ENCODE measurements around the gene ST6GALNAC6.

Gene ST6GALNAC6

DNA sequence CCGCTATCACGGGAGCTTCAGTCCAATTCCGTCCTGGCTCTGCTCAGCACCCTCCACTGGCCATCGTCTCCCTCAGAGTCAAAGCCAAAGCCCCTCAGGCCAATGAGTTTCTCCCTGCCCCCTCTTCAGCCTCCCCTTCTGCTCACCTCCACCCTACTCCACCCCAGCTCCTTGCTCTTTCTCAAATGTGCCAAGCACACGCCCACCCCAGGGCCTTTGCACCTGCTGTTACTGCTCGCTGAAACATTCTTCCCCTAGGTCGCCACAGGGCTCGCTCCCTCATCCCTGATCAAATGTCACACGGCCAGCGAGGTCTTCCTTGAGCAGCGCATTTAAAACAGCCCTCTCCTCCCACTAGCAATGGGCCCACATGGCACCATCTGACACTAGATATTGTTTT, 38.6 kb downstream of the ST6GALNAC6 start:
- Mint-ChIP-seq H3K4me3 (no peak overlapping the region), H3K27ac (no peak overlapping the region), H3K36me3 (ENCODE audit: low read depth) (peaks cover 1% of the 10 kb centered on the region), H3K27me3 (ENCODE audit: low read depth) (no peaks in the 10 kb centered on the region), H3K4me1 (ENCODE audit: low read depth) (peaks cover 30% of the 10 kb centered on the region), H3K9me3 (no peaks in the 10 kb centered on the region)
- DNase-seq (ENCODE audit: low spot score): no peak

- DNase-seq (ENCODE audit: low spot score): no peak
- Mint-ChIP-seq H3K27ac (no peak overlapping the region), H3K36me3 (ENCODE audit: low read depth) (no peaks in the 10 kb centered on the region), H3K4me1 (ENCODE audit: low read depth) (peaks cover 25% of the 10 kb centered on the region), H3K27me3 (ENCODE audit: low read depth) (no peaks in the 10 kb centered on the region), H3K4me3 (no peak overlapping the region), H3K9me3 (no peaks in the 10 kb centered on the region)
Measured at GRCh38 chr9:127860260-127860659, 39.1 kb downstream of the ST6GALNAC6 start.

DNA sequence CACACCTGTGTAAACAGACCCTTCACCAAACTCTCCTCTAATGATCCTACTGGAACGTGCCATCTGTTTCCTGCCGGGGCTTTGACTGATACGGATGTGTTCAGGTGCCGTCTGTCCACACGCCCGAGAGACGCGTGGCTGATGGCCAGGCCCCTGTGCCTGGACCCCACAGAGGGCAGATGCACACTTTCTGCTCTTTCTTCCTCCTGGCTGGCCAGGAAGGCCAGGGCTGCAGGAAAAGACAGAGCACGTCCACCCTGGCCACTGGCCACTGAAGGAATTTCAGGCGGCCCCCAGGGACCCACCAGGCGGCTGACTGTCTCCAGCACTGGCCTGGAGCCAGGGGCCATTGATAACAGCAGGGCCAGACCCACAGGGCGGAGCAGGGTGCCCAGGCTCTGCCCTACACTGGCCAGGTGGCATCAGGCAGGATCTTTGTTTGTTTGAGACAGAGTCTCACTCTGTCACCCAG, 41.3 kb downstream of the ST6GALNAC6 start:
- no peaks in the 10 kb centered on the region for H3K36me3 Mint-ChIP-seq (ENCODE audit: low read depth)
- H3K9me3 Mint-ChIP-seq: no peaks in the 10 kb centered on the region
- H3K27me3 Mint-ChIP-seq (ENCODE audit: low read depth): no peaks in the 10 kb centered on the region
- no peak for DNase-seq (ENCODE audit: low spot score)
- peaks cover 23% of the 10 kb centered on the region for H3K4me1 Mint-ChIP-seq (ENCODE audit: low read depth)
- H3K27ac Mint-ChIP-seq: no peak overlapping the region
- no peak overlapping the region for H3K4me3 Mint-ChIP-seq

DNA sequence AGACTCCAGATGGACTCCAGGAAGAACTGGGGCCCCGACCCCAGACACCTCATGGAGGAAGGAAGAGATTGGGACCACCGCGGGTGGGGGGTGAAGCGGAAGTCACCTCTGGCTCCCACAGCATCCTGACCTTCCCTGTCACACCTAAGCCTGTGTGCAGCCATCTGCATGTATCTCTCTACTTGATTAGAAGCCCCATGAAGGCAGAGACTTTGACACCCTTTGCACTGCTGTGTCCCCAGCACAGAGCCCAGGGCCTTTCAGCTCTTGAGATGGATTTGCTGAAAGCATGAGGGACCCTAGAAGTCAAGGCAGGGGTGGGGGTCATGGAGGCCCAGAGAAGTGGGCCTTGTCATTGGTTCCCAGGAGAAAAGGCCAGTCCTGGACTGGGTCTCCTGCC, 42.1 kb downstream of the ST6GALNAC6 start:
- H3K36me3 Mint-ChIP-seq (ENCODE audit: low read depth): peaks cover 5% of the 10 kb centered on the region
- no peak for DNase-seq (ENCODE audit: low spot score)
- peaks cover under 1% of the 10 kb centered on the region for H3K9me3 Mint-ChIP-seq
- no peaks in the 10 kb centered on the region for H3K27me3 Mint-ChIP-seq (ENCODE audit: low read depth)
- peaks cover 22% of the 10 kb centered on the region for H3K4me1 Mint-ChIP-seq (ENCODE audit: low read depth)
- H3K4me3 Mint-ChIP-seq: no peak overlapping the region
- no peak overlapping the region for H3K27ac Mint-ChIP-seq

DNA sequence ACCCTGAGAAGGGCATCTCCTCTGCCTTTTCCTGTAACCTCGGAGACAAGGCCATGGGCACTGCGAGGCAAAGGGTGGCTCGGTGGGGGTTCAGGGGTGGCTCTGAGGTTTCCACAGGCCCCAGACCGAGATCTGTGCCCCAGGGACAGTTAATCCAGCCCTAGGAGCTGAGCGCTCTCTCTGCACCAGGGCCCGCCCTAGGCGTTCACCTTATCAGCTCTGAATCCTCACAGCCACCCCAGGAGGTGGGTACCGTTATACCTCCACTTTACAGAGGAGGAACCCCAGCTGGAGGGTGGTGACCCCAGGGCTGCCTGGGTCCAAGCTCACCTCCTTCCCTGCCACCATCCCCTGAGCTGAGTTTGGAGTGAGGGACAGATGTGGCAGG, 42.7 kb downstream of the ST6GALNAC6 start:
- no peak for DNase-seq (ENCODE audit: low spot score)
- peaks cover 9% of the 10 kb centered on the region for H3K36me3 Mint-ChIP-seq (ENCODE audit: low read depth)
- peaks cover 2% of the 10 kb centered on the region for H3K9me3 Mint-ChIP-seq
- H3K4me1 Mint-ChIP-seq (ENCODE audit: low read depth): peaks cover 23% of the 10 kb centered on the region
- no peak overlapping the region for H3K4me3 Mint-ChIP-seq
- no peaks in the 10 kb centered on the region for H3K27me3 Mint-ChIP-seq (ENCODE audit: low read depth)
- H3K27ac Mint-ChIP-seq: no peak overlapping the region

DNA sequence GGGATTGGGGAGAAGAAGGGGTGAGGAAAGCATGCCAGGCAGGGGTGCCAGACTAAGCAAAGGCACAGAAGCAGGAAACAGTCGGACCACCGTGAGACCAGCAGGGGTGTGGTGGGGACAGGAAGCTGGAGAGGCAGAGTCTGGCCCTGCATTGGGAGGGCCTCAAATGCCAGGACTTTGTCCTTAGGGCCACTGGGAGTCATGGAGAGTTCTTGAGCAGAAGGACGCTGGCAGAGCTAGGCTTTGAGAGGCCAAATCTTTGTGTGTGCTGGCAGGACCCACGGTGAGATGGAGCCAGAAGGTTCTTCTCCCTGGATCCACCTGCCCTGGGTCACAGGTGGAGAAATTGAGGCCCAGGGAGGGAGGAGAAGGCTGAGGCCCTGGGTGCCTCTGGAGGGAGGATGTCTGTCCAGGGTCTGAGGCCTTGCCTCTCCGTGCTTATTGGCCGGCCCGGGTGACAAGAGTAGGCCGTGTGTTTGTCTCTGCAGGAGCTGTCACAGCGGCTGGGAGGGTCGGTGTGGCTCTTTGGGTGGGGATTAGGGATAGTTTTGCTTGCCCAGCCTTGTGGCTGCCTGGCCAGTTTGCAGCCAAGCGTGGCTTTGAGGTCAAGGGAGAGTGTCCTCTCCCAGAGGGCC, 43.2 kb downstream of the ST6GALNAC6 start:
- Mint-ChIP-seq H3K4me3 (no peak overlapping the region), H3K9me3 (peaks cover 2% of the 10 kb centered on the region), H3K27me3 (ENCODE audit: low read depth) (no peaks in the 10 kb centered on the region), H3K27ac (peak overlapping the region; percentile 55), H3K4me1 (ENCODE audit: low read depth) (peaks cover 19% of the 10 kb centered on the region), H3K36me3 (ENCODE audit: low read depth) (peaks cover 12% of the 10 kb centered on the region)
- no peak for DNase-seq (ENCODE audit: low spot score)

GRCh38 chr9:127855522-127855921, 43.9 kb downstream of the ST6GALNAC6 start:
- Mint-ChIP-seq H3K36me3 (ENCODE audit: low read depth) (peaks cover 19% of the 10 kb centered on the region), H3K9me3 (peaks cover 6% of the 10 kb centered on the region), H3K27me3 (ENCODE audit: low read depth) (no peaks in the 10 kb centered on the region), H3K4me3 (peak overlapping the region; percentile 43), H3K27ac (peak overlapping the region; percentile 55), H3K4me1 (ENCODE audit: low read depth) (peaks cover 17% of the 10 kb centered on the region)
- no peak for DNase-seq (ENCODE audit: low spot score)

DNA sequence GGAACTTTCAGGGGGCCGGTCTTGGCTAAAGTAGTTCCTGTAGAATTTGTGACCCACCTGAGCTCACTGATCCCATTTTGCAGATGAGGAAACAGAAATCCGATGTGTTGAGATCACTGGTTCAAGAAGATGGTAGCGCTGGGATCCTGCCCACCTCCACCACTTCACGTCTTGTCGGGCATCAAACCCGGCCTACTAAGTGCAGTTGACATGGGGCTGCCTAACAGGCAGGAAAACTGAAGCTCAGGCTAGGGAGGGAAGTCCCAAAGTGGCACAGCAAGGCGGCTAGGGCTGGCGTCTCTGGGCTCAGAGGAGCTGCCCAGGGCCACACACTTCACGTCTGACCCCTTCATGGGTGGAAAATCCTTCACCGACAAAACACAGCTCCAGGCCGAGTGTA, 44.4 kb downstream of the ST6GALNAC6 start:
- Mint-ChIP-seq H3K36me3 (ENCODE audit: low read depth) (peaks cover 22% of the 10 kb centered on the region), H3K9me3 (peaks cover 9% of the 10 kb centered on the region), H3K27me3 (ENCODE audit: low read depth) (no peaks in the 10 kb centered on the region), H3K27ac (no peak overlapping the region), H3K4me1 (ENCODE audit: low read depth) (peaks cover 17% of the 10 kb centered on the region), H3K4me3 (peak overlapping the region; percentile 42)
- no peak for DNase-seq (ENCODE audit: low spot score)

DNA sequence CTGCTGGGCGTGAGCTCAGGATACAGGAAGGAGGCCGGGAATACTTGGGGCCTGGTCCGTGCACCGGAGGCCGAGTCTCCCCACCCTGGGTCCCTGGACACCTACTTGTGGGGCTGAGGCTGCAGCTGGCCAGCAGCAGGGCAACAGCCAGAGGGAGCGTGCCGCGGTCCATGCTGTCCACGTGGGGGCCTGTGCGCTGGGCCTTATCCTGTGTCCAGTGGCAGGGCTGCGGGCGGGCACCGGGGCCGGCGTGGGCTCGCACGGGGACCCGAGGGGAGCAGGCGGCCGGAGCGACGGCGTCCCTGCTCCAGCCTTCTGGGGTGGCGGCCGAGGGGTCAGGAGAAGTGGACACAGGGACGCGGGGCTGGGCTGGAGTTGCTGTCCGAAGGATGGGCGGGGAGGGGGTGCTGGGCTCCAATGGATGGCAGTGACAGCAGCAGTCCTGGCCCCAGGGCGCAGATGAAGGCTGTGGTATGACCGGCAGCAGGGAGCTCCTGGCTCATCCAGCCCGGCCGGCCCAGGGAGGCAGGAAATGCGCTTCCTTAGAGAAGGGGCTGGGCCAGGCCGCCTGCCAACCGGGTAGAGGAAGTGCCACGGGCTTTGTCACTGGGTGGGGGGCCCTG, 45.1 kb downstream of the ST6GALNAC6 start, which contains the start of gene ENG:
ENG (minus strand) TSS at position 475 of the 623 bp plus-strand sequence; CDS start at position 172, 303 bp downstream.
- H3K36me3 Mint-ChIP-seq (ENCODE audit: low read depth): peaks cover 26% of the 10 kb centered on the region
- H3K4me3 Mint-ChIP-seq: peak within 1 kb of the TSS; percentile 85
- H3K27me3 Mint-ChIP-seq (ENCODE audit: low read depth): no peaks in the 10 kb centered on the region
- peaks cover 17% of the 10 kb centered on the region for H3K4me1 Mint-ChIP-seq (ENCODE audit: low read depth)
- DNase-seq (ENCODE audit: low spot score): no peak
- peaks cover 15% of the 10 kb centered on the region for H3K9me3 Mint-ChIP-seq
- peak within 1 kb of the TSS; percentile 91 for H3K27ac Mint-ChIP-seq

- Mint-ChIP-seq H3K4me1 (ENCODE audit: low read depth) (peaks cover 17% of the 10 kb centered on the region), H3K27me3 (ENCODE audit: low read depth) (no peaks in the 10 kb centered on the region), H3K4me3 (peak overlapping the region; percentile 85), H3K27ac (peak overlapping the region; percentile 91), H3K9me3 (peaks cover 23% of the 10 kb centered on the region), H3K36me3 (ENCODE audit: low read depth) (peaks cover 33% of the 10 kb centered on the region)
- DNase-seq (ENCODE audit: low spot score): no peak
Measured at GRCh38 chr9:127853312-127854183, 45.9 kb downstream of the ST6GALNAC6 start.

DNA sequence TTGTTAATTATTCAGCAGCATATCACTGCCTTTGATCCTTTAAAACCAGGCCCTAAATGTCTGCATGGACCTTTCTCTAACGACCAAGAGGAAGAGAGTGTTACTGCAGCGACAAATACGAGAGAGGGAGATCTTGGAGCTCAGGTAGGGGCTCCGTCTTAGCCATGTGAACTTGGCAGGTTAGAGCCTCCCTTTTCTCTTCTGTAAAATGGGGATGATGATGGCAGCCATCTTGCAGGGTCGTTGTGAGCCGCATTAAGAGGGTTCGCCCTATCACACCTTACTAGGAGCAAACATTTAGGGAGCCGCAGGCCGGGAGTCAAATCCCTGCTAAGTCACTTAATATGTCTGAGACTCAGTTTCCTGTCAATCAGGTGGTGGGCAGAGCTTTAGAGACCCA, 46.6 kb downstream of the ST6GALNAC6 start:
- no peak overlapping the region for H3K27ac Mint-ChIP-seq
- no peak for DNase-seq (ENCODE audit: low spot score)
- H3K27me3 Mint-ChIP-seq (ENCODE audit: low read depth): no peaks in the 10 kb centered on the region

GRCh38 chr9:127850286-127850830, 49.0 kb downstream of the ST6GALNAC6 start:
- H3K4me3 Mint-ChIP-seq: no peak overlapping the region
- no peak overlapping the region for H3K27ac Mint-ChIP-seq
- no peak for DNase-seq (ENCODE audit: low spot score)
- H3K27me3 Mint-ChIP-seq (ENCODE audit: low read depth): no peaks in the 10 kb centered on the region
- peaks cover 28% of the 10 kb centered on the region for H3K9me3 Mint-ChIP-seq
- H3K4me1 Mint-ChIP-seq (ENCODE audit: low read depth): peaks cover 17% of the 10 kb centered on the region
- peaks cover 36% of the 10 kb centered on the region for H3K36me3 Mint-ChIP-seq (ENCODE audit: low read depth)

More for the DNA sequence above, 46.6 kb downstream of the ST6GALNAC6 start:
- Mint-ChIP-seq H3K36me3 (ENCODE audit: low read depth) (peaks cover 36% of the 10 kb centered on the region), H3K4me1 (ENCODE audit: low read depth) (peaks cover 17% of the 10 kb centered on the region), H3K9me3 (peaks cover 28% of the 10 kb centered on the region), H3K4me3 (peak overlapping the region; percentile 85)

- Mint-ChIP-seq H3K9me3 (peaks cover 28% of the 10 kb centered on the region), H3K27me3 (ENCODE audit: low read depth) (no peaks in the 10 kb centered on the region)
Measured at GRCh38 chr9:127848756-127849504, 50.5 kb downstream of the ST6GALNAC6 start.

More at GRCh38 chr9:127848756-127849504, 50.5 kb downstream of the ST6GALNAC6 start:
- Mint-ChIP-seq H3K4me3 (no peak overlapping the region), H3K36me3 (ENCODE audit: low read depth) (peaks cover 36% of the 10 kb centered on the region), H3K4me1 (ENCODE audit: low read depth) (peaks cover 15% of the 10 kb centered on the region), H3K27ac (no peak overlapping the region)
- no peak for DNase-seq (ENCODE audit: low spot score)
